NB4 (cell line): ENCODE measurements around the gene BICD1.

Experiments used
- POLR2A ChIP-seq: IDR thresholded peaks from 2 replicates; pipeline ENCODE4 v1.6.1; 2011; ENCODE audit warnings: mild to moderate bottlenecking; ENCODE audit not compliant: insufficient read length; ENCODE audit errors: extremely low read depth
- TF ChIP-seq, protein P1 (sequence below): IDR thresholded peaks from one replicate; pipeline ENCODE4 v1.5.1; 2012; ENCODE audit warnings: low read depth, low read length

DNA sequence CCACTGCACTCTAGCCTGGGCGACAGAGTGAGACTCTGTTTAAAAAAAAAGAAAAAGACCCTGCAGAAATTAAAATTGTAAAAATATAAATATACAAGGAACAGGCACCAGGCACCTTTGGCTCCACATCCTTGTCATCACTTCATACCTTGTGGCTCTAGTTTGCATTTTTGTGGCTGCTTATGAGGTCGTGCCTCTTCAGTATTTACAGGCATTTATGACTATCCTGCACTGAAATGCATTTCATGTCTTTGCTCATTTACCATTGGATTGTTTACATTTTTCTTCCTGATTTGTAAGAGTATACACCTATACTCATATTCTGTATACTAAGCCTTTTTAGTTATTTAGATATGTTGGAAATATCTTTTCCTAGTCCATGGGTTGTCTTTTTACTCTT is 20.1 kb downstream of the BICD1 start:
- TF ChIP-seq, protein P1, sequence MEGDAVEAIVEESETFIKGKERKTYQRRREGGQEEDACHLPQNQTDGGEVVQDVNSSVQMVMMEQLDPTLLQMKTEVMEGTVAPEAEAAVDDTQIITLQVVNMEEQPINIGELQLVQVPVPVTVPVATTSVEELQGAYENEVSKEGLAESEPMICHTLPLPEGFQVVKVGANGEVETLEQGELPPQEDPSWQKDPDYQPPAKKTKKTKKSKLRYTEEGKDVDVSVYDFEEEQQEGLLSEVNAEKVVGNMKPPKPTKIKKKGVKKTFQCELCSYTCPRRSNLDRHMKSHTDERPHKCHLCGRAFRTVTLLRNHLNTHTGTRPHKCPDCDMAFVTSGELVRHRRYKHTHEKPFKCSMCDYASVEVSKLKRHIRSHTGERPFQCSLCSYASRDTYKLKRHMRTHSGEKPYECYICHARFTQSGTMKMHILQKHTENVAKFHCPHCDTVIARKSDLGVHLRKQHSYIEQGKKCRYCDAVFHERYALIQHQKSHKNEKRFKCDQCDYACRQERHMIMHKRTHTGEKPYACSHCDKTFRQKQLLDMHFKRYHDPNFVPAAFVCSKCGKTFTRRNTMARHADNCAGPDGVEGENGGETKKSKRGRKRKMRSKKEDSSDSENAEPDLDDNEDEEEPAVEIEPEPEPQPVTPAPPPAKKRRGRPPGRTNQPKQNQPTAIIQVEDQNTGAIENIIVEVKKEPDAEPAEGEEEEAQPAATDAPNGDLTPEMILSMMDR = no peak
- TF ChIP-seq POLR2A = no peak
